Measurements from ENCODE around the gene MAGI1.

MAGI1 gene

GRCh38 chr3:65318231-65318630, 720.5 kb downstream of the MAGI1 start:
- no peaks in the 10 kb centered on the region for H3K4me1 ChIP-seq (ENCODE audit: low read depth, poor library complexity, severe bottlenecking)
- no peak overlapping the region for H3K27ac ChIP-seq
- no peaks in the 10 kb centered on the region for H3K27me3 ChIP-seq (ENCODE audit: insufficient read depth, low read depth)
- H3K4me2 ChIP-seq: no peak overlapping the region
- no peak for TF ChIP-seq CTCF (conservative IDR thresholded peaks at IDR 0.05; ENCODE audit: low read depth, low read length)
- H4K20me1 ChIP-seq (ENCODE audit: insufficient read depth): no peaks in the 10 kb centered on the region
- no peaks in the 10 kb centered on the region for H3K36me3 ChIP-seq (ENCODE audit: insufficient read depth)
- H2AFZ ChIP-seq (ENCODE audit: low read depth): no peak overlapping the region
- no peak overlapping the region for H3K4me3 ChIP-seq (IDR thresholded peaks at IDR 0.05; ENCODE audit: insufficient read depth, low read depth, low read length)
- no peaks in the 10 kb centered on the region for H3K79me2 ChIP-seq (ENCODE audit: insufficient read depth, low read depth)
- no peak overlapping the region for H3K9ac ChIP-seq

- no peak overlapping the region for H3K4me3 ChIP-seq (IDR thresholded peaks at IDR 0.05; ENCODE audit: insufficient read depth, low read depth, low read length)
- H2AFZ ChIP-seq (ENCODE audit: low read depth): no peak overlapping the region
- no peak overlapping the region for H3K27ac ChIP-seq
- H3K4me2 ChIP-seq: no peak overlapping the region
- no peaks in the 10 kb centered on the region for H3K27me3 ChIP-seq (ENCODE audit: insufficient read depth, low read depth)
- no peak for TF ChIP-seq CTCF (conservative IDR thresholded peaks at IDR 0.05; ENCODE audit: low read depth, low read length)
- no peaks in the 10 kb centered on the region for H4K20me1 ChIP-seq (ENCODE audit: insufficient read depth)
- H3K4me1 ChIP-seq (ENCODE audit: low read depth, poor library complexity, severe bottlenecking): no peaks in the 10 kb centered on the region
- H3K79me2 ChIP-seq (ENCODE audit: insufficient read depth, low read depth): no peaks in the 10 kb centered on the region
- no peak overlapping the region for H3K9ac ChIP-seq
- no peaks in the 10 kb centered on the region for H3K36me3 ChIP-seq (ENCODE audit: insufficient read depth)
Measured at GRCh38 chr3:65314916-65315315, 723.8 kb downstream of the MAGI1 start.

- Histone ChIP-seq H3K36me3 (ENCODE audit: insufficient read depth) (no peaks in the 10 kb centered on the region), H3K27ac (no peak overlapping the region), H3K4me3 (IDR thresholded peaks at IDR 0.05; ENCODE audit: insufficient read depth, low read depth, low read length) (no peak overlapping the region), H4K20me1 (ENCODE audit: insufficient read depth) (no peaks in the 10 kb centered on the region), H3K4me1 (ENCODE audit: low read depth, poor library complexity, severe bottlenecking) (no peaks in the 10 kb centered on the region), H3K79me2 (ENCODE audit: insufficient read depth, low read depth) (no peaks in the 10 kb centered on the region), H3K9ac (no peak overlapping the region), H3K27me3 (ENCODE audit: insufficient read depth, low read depth) (no peaks in the 10 kb centered on the region), H2AFZ (ENCODE audit: low read depth) (no peak overlapping the region), H3K4me2 (no peak overlapping the region)
- no peak for TF ChIP-seq CTCF (conservative IDR thresholded peaks at IDR 0.05; ENCODE audit: low read depth, low read length)
Measured at GRCh38 chr3:65314269-65314668, 724.4 kb downstream of the MAGI1 start.

GRCh38 chr3:65313666-65314065, 725.1 kb downstream of the MAGI1 start:
- Histone ChIP-seq H3K4me2 (no peak overlapping the region), H3K4me1 (ENCODE audit: low read depth, poor library complexity, severe bottlenecking) (no peaks in the 10 kb centered on the region), H3K36me3 (ENCODE audit: insufficient read depth) (no peaks in the 10 kb centered on the region), H3K27ac (no peak overlapping the region), H3K79me2 (ENCODE audit: insufficient read depth, low read depth) (no peaks in the 10 kb centered on the region), H3K27me3 (ENCODE audit: insufficient read depth, low read depth) (no peaks in the 10 kb centered on the region), H2AFZ (ENCODE audit: low read depth) (no peak overlapping the region), H3K4me3 (IDR thresholded peaks at IDR 0.05; ENCODE audit: insufficient read depth, low read depth, low read length) (no peak overlapping the region), H3K9ac (no peak overlapping the region), H4K20me1 (ENCODE audit: insufficient read depth) (no peaks in the 10 kb centered on the region)
- TF ChIP-seq CTCF (conservative IDR thresholded peaks at IDR 0.05; ENCODE audit: low read depth, low read length): no peak

- H3K79me2 ChIP-seq (ENCODE audit: insufficient read depth, low read depth): no peaks in the 10 kb centered on the region
- H3K27ac ChIP-seq: no peak overlapping the region
- H3K27me3 ChIP-seq (ENCODE audit: insufficient read depth, low read depth): no peaks in the 10 kb centered on the region
- H2AFZ ChIP-seq (ENCODE audit: low read depth): no peak overlapping the region
- H3K4me3 ChIP-seq (IDR thresholded peaks at IDR 0.05; ENCODE audit: insufficient read depth, low read depth, low read length): no peak overlapping the region
- no peak for TF ChIP-seq CTCF (conservative IDR thresholded peaks at IDR 0.05; ENCODE audit: low read depth, low read length)
- no peaks in the 10 kb centered on the region for H3K4me1 ChIP-seq (ENCODE audit: low read depth, poor library complexity, severe bottlenecking)
- H3K9ac ChIP-seq: no peak overlapping the region
- H4K20me1 ChIP-seq (ENCODE audit: insufficient read depth): no peaks in the 10 kb centered on the region
- no peaks in the 10 kb centered on the region for H3K36me3 ChIP-seq (ENCODE audit: insufficient read depth)
- no peak overlapping the region for H3K4me2 ChIP-seq
Measured at GRCh38 chr3:65305836-65306235, 732.9 kb downstream of the MAGI1 start.
